Ascending aorta (tissue), 2 donors: ENCODE results near the gene MBNL1. TPM values are rescaled to one million over a fixed set of nuclear protein-coding genes. Genes with fewer than 3 reads are reported as not detected.
A peak's percentile ranks its signal among the peaks of the same experiment; 100 is the strongest.

Experiments used
- DNase-seq, 2 donors: peaks; one replicate each; pipeline ENCODE4 v3.0.0-alpha.2; 2019; ENCODE audit warnings: low spot score in 2 of 2
- H3K27ac ChIP-seq, 2 donors: fragments of 200-600 bp; sonication (generic); one replicate each; pipeline ENCODE4 v1.5.1; 2016 to 2017; ENCODE audit warnings: mild to moderate bottlenecking in 1 of 2
- H3K27me3 ChIP-seq: fragments of 200-600 bp; sonication (generic); one replicate; pipeline ENCODE4 v1.5.1; 2017
- H3K36me3 ChIP-seq, 2 donors: fragments of 200-600 bp; sonication (generic); one replicate each; pipeline ENCODE4 v1.5.1; 2016
- H3K4me1 ChIP-seq, 2 donors: fragments of 200-600 bp; sonication (generic); one replicate each; pipeline ENCODE4 v1.5.1; 2016 to 2017; ENCODE audit warnings: mild to moderate bottlenecking in 1 of 2
- H3K4me3 ChIP-seq, 2 donors: fragments of 200-600 bp; sonication (generic); one replicate each; pipeline ENCODE4 v1.5.1; 2016 to 2017; ENCODE audit warnings: mild to moderate bottlenecking in 1 of 2
- H3K9me3 ChIP-seq, 2 donors: fragments of 200-600 bp; sonication (generic); one replicate each; pipeline ENCODE4 v1.5.1; 2016
- intact Hi-C: fragments of 100-400 bp; cut with DNase I; formaldehyde crosslinking; loops from one replicate; pipeline ENCODE4 v1.15.1; 2023
- total RNA-seq: library from RNA; depleted of rRNA; stranded (reverse); fragments of >200 nt; gene quantifications from one replicate; pipeline ENCODE4 v1.1.0, GENCODE V29; 2016
- TF ChIP-seq, protein P1 (sequence below), 3 experiments: fragments of 200-600 bp in 2 of 3; fragments of 450-650 bp in 1 of 3; sonication (generic) in 2 of 3; IDR thresholded peaks; one replicate each; pipeline ENCODE4 v1.5.1; 2016 to 2019; ENCODE audit warnings: antibody characterized with exemption in 3 of 3, mild to moderate bottlenecking in 1 of 3, moderate library complexity in 1 of 3

The MBNL1 gene
- total RNA-seq, 1 donor from 2014 or later, result 350 TPM

DNA sequence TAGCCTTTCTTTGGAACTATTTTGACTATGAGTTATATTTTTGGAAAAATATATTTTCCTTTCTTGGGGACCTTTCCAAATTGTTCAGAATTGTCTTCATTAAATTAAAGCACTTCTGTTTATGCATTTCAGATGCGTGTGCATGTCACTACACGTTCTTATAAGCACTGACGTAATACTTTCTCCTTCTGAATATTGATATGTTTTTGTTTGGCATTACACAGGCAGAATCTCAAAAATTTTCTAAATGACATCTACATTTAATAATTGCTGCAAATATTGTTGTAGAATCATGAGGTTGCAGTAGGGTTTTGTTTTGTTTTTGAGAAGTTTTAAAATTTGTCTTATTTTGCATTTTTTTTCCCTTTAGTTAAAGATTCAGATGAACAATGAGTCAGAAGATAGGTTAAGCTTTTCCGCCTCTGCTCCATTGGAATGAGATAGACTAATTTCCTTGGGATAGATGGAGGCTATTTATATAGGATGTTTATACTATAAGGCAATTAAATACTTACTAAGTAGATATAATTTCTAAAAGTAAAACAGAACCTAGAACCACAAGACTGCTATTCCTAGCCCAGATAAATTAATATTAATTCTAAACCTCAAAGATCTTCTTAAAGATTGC lies 110.8 kb downstream of the MBNL1 start:
- Histone ChIP-seq H3K4me1 (peaks cover 9 to 59% of the 10 kb centered on the region in 2 donors), H3K27me3 (no peaks in the 10 kb centered on the region), H3K9me3 (no peaks in the 10 kb centered on the region), H3K27ac (peak overlapping the region; percentile 56 to 75), H3K36me3 (peaks cover 0 to 3% of the 10 kb centered on the region in 2 donors), H3K4me3 (peak overlapping the region in 1 of 2 donors; percentile 3)
- intact Hi-C loops, result no loop called here
- no peak for DNase-seq
- TF ChIP-seq, protein P1, sequence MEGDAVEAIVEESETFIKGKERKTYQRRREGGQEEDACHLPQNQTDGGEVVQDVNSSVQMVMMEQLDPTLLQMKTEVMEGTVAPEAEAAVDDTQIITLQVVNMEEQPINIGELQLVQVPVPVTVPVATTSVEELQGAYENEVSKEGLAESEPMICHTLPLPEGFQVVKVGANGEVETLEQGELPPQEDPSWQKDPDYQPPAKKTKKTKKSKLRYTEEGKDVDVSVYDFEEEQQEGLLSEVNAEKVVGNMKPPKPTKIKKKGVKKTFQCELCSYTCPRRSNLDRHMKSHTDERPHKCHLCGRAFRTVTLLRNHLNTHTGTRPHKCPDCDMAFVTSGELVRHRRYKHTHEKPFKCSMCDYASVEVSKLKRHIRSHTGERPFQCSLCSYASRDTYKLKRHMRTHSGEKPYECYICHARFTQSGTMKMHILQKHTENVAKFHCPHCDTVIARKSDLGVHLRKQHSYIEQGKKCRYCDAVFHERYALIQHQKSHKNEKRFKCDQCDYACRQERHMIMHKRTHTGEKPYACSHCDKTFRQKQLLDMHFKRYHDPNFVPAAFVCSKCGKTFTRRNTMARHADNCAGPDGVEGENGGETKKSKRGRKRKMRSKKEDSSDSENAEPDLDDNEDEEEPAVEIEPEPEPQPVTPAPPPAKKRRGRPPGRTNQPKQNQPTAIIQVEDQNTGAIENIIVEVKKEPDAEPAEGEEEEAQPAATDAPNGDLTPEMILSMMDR (IDR thresholded peaks at IDR 0.05), result no peak

DNA sequence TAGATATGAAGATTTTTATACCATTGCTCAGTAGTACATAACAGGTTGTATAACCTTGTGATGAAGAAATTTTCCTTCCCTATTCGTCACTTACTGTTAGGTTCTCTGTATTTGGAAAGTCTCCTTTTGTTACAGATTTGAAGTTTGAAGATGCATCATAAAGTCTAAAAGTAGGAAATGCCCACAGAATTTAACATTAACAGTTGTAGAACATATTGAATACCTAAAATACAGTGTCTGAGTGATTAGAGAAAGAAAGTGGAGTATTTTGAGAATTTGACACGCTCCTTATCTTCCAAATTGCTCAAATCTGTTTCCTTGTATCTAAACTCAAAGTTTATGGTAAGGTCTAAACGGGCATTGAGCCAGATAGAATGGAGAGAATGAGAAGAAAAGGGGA lies 111.3 kb downstream of the MBNL1 start:
- peak overlapping the region; percentile 56 to 75 for H3K27ac ChIP-seq
- peak overlapping the region in 1 of 2 donors; percentile 14 for H3K4me3 ChIP-seq
- no peaks in the 10 kb centered on the region for H3K9me3 ChIP-seq
- TF ChIP-seq, protein P1 (IDR thresholded peaks at IDR 0.05), result no peak
- H3K4me1 ChIP-seq, result peaks cover 10 to 63% of the 10 kb centered on the region in 2 donors
- H3K27me3 ChIP-seq, result no peaks in the 10 kb centered on the region
- intact Hi-C loops, result no loop called here
- DNase-seq, result no peak
- H3K36me3 ChIP-seq, result peaks cover 0 to 3% of the 10 kb centered on the region in 2 donors

DNA sequence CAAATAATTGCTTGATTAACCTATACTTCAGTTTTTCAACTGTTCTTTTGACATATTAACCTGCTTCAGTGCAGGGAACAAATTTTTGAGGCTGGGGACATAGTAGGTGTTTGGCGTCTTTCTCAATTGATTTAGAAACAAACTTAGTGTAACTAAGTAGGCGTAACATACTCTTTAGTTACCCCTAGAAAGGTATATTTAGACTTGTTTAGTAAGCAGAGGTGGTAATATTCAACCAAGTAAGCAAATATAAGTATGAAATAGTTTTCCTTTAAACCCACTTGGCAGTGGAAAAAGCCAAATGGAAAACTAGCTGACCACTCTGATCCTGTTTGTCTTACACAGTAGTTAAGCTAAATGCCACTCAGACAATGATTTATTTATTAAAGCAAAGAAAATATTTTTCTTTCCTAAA lies 113.2 kb downstream of the MBNL1 start:
- intact Hi-C loops, result no loop called here
- H3K9me3 ChIP-seq, result no peaks in the 10 kb centered on the region
- peaks cover 0 to 3% of the 10 kb centered on the region in 2 donors for H3K36me3 ChIP-seq
- no peak for DNase-seq
- no peaks in the 10 kb centered on the region for H3K27me3 ChIP-seq
- peak overlapping the region; percentile 37 to 58 for H3K4me3 ChIP-seq
- peak overlapping the region; percentile 68 to 78 for H3K27ac ChIP-seq
- H3K4me1 ChIP-seq, result peaks cover 14 to 66% of the 10 kb centered on the region in 2 donors
- TF ChIP-seq, protein P1 (IDR thresholded peaks at IDR 0.05), result no peak

DNA sequence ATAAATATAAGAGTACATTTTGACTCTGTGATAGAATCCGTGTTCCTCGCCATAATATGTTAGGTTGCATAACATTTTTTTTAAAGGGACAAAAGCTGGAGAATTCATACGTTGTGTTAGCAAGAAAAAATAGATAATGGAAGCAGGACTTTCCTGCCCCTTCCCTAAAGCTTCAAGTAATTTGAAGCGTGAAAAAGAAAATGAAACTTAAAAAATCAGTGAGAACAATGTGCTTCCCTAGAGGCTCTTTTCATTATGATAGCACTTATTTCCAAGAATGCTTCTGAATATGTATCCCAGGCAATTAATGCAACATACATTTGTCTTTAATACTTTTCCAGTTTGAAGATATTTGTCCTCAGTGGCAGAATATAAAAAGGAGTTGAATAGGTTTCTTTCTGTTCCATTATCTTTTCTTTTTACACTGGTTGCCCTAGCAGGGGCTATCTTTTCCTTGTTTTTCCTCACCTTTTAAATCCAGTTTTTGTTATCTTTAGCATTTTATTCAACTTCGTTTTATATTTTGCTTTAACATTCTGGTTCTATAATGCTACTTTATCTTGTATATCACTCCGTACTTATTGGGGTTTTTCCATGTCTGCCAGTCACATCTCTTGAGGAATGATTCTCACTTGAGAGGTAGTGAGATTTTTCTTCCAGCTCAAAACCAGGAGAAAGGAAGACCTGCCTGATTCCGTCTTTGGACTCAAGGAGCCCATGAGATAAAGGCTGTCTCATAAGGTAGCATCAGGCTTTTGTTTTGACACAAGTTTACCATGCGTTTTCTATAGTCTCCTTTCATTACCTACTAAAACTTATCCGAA lies 113.8 kb downstream of the MBNL1 start:
- H3K9me3 ChIP-seq, result no peaks in the 10 kb centered on the region
- peak overlapping the region; percentile 68 to 78 for H3K27ac ChIP-seq
- H3K27me3 ChIP-seq, result no peaks in the 10 kb centered on the region
- H3K36me3 ChIP-seq, result peaks cover 0 to 3% of the 10 kb centered on the region in 2 donors
- TF ChIP-seq, protein P1 (IDR thresholded peaks at IDR 0.05), result no peak
- H3K4me1 ChIP-seq, result peaks cover 14 to 68% of the 10 kb centered on the region in 2 donors
- DNase-seq, result no peak
- intact Hi-C loops, result no loop called here
- H3K4me3 ChIP-seq, result peak overlapping the region; percentile 37 to 58

DNA sequence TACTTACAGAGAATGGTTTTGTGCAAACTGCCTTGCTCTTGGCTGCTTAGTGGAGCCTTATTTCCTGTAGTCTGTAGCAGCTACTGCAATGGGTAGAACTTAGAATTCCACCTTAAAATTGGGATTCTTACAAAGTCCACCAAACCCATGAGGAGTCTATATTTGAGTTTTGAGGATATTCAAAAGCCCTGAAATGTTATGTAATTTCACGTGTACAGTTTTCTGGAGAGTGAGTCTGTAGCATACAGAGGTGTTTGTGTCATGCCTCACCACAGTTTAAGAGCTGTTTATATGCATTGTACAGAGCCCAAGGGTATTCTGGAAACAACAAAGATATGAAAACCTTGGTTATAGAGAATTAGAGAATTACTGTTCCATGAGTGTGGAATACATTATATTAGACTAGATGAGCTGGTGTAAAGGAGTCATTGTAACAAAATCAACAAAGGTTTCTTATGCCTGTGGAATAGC lies 114.4 kb downstream of the MBNL1 start:
- intact Hi-C loops, result no loop called here
- peak overlapping the region; percentile 37 to 58 for H3K4me3 ChIP-seq
- H3K9me3 ChIP-seq, result no peaks in the 10 kb centered on the region
- H3K36me3 ChIP-seq, result peaks cover 0 to 3% of the 10 kb centered on the region in 2 donors
- H3K4me1 ChIP-seq, result peaks cover 18 to 72% of the 10 kb centered on the region in 2 donors
- peak overlapping the region; percentile 68 to 78 for H3K27ac ChIP-seq
- H3K27me3 ChIP-seq, result no peaks in the 10 kb centered on the region
- TF ChIP-seq, protein P1 (IDR thresholded peaks at IDR 0.05), result no peak
- no peak for DNase-seq
